ENCODE data around the gene NR1I3.

The NR1I3 gene

GRCh38 chr1:161216945-161217712 lies 20.9 kb downstream of the NR1I3 start:
- no peak for DNase-seq

DNA sequence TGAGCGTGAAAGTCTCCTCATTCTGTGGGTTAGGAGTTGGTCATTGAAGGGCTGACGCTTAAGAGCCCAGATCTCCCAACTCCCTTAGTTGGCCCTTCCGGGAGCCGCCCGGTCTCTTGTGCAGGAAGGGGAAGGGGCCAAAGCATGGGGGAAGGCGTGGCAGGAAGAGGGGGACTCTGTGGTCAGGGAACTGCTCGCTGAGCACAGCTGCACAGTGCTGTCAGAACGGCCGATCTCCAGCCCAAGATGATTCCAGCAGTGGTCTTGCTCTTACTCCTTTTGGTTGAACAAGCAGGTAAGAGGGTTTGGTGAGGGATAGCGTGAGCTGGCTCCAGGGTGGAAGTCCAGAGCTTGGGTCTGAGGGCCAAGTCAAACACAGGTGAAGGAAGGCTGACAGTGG lies 22.9 kb downstream of the NR1I3 start, which contains the start of gene FCER1G:
Gene FCER1G, plus strand, starts transcription at position 220 of the 400 bp plus-strand sequence. Its CDS starts 27 bp downstream, at position 247.
- no peak for DNase-seq

GRCh38 chr1:161214369-161214768 lies 23.6 kb downstream of the NR1I3 start:
- no peak for DNase-seq

GRCh38 chr1:161209790-161210409 lies 28.1 kb downstream of the NR1I3 start:
- peak; percentile 77 for DNase-seq

- no peak for DNase-seq
Measured at GRCh38 chr1:161207173-161207572, 30.8 kb downstream of the NR1I3 start.

DNA sequence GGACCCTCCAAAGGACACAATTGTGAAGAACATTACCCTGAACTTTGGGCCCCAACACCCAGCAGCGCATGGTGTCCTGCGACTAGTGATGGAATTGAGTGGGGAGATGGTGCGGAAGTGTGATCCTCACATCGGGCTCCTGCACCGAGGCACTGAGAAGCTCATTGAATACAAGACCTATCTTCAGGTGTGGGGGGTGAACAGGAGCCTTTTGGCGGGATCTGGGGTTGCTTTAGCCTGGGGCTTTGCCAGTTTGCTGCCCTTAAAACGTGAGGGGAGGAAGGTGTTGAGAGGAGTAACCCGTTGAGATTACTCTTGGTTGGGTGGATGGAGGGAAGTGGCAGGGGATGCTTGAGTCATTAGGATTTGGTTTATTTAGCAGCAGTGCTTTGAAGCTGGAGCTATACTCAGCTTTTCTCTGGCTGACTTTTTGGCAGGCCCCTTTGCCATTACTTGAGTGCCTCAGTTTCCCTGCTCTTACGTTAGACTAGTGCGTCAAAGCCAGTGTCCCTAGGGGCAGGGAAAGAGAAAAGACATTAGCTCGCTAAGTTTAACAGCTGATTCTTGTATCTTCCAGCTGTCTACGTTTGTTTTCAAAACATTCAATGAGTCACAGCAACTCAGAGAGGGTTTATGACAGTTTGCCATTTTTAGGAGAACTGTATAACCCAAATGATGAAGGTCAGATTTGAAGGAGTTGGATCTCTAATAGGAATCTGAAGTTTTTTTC lies 31.4 kb downstream of the NR1I3 start:
- no peak for DNase-seq

DNA sequence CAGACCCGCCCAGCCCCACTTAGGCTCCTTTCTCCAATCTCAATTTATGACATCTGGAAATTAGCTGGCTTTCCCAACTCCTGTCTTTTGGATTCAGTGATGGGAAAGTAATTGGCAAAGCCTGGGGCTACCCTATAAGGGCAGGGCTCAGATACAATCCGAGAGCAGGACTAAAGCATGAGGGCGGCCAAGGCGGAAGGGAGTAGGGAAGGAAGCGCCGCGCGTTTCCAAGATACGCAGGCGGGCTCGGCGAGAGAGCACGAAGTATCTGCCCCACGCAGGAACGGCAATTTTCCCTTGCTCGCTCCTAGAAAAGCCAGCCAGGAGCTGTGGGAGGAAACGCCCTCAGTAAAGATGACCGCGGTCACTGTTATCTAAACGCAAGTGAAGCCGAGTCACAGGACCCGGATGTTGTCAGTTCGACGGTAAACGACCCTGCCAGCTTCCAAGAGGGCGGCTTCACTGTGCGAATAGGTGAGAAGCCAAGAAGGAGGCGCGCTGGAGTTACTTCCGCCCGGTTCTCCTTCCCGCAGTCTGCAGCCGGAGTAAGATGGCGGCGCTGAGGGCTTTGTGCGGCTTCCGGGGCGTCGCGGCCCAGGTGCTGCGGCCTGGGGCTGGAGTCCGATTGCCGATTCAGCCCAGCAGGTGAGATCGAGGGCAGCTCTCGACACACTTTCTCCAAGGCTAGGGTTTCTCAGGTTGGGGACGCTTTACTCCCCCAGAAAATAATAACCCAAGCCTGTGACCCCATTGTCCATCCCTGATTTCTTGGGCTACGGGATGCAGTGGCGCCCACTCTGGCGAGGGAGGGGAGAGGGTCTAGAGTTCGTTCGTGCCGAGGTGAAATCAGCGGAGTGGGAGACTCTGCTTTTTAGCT lies 35.9 kb downstream of the NR1I3 start, which contains the start of gene NDUFS2:
Gene NDUFS2, plus strand, starts transcription at position 532 of the 877 bp plus-strand sequence. Its CDS starts 19 bp downstream, at position 551.
- DNase-seq = peak; percentile 94

- DNase-seq = no peak
Measured at GRCh38 chr1:161200992-161201835, 36.8 kb downstream of the NR1I3 start.

- no peak for DNase-seq
Measured at GRCh38 chr1:161200421-161200991, 37.5 kb downstream of the NR1I3 start.

DNA sequence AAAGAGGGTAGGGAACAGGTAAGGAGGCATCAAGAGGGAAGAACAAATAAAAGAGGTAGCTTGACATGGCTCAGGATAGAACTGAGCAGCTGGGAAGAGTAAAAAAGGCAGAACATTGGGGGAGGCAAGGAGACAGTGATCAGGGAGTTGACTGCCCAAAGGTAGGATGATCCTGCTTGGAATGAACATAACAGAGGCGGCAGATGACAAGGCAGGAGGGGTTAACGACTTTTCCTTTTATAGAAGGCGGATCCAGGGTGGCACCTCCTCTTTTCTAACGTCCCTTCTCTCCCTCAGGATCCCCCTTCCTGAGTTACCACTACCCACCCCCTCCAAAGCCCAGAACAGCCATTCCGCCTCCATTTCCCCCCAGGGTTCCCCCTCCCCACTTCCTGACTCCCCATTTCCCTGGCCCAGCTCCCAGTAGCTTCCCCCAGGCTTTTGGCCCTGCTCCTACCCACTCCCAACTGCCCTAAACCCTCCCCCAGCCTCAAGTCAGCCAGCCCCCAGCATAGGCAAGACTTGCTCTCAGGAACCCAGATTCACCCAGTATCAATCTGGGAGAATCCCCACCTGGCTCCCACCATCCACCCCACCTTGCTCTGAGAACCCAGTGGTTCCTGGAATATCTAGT lies 38.4 kb downstream of the NR1I3 start:
- no peak for DNase-seq

DNA sequence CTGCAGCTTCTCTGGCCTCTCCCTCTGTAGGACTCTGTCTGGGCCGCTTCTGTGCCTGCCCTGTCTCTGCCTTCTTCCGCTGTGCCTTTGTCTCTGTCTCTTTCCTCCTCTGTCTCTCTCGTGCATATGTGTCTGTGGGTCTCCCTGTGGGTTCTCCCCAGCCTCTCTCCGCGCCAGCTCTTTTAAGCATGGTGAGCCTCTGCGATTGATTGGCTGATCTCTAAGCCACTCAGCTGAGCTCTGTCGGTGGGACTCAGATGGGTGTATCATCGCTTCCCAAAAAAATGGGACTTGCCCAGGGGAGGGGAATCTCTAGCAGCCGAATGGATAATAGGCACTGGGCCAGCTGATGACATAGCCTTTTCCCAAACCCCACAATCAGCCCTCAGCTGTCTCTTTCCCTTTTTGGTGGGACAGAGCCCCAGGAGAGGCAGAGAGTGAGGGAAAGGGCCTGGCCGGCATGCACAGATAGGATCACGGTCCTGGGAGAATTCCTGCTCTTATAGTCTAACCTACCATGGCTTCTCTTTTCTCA lies 39.0 kb downstream of the NR1I3 start, which contains the start of gene ADAMTS4:
Gene ADAMTS4, minus strand, starts transcription at position 158 of the 535 bp plus-strand sequence. CDS start 427 bp downstream, outside the sequence.
- no peak for DNase-seq

DNA sequence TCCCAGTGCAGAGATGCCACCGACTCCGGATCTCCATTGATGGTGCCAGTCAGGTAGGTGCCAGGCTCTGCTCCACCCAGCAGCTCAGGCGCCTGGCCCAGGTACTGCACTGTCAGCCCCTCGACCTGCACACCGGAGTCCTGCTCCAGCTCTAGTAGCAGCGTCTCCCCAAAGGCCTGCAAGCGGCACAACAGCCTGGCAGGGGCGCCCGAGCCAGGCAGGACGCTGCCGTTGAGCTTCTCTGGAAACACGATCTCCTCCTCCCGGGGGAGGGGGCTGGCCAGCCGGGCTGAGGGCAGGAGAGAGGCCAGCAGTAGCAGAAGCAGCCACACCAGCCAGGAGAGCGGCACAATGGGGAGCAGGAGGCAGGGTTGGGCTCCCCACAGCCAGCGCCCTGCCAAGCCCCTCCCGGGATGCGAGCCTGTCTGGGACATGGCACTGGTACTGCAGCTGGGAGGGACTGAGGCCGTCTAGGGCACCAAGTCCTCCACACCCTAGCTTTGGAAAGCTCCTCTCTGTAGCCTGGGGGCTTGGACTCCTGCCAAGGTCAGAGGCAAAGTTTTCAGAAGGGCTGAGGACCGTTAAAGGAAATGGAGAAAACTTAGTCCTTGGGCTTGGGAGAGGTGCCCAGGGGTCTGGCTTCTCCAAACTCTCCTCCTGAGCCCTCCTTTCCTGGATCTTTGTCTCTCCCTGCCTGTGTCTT lies 39.7 kb downstream of the NR1I3 start:
- no peak for DNase-seq

GRCh38 chr1:161197560-161198193 lies 40.3 kb downstream of the NR1I3 start:
- no peak for DNase-seq

DNA sequence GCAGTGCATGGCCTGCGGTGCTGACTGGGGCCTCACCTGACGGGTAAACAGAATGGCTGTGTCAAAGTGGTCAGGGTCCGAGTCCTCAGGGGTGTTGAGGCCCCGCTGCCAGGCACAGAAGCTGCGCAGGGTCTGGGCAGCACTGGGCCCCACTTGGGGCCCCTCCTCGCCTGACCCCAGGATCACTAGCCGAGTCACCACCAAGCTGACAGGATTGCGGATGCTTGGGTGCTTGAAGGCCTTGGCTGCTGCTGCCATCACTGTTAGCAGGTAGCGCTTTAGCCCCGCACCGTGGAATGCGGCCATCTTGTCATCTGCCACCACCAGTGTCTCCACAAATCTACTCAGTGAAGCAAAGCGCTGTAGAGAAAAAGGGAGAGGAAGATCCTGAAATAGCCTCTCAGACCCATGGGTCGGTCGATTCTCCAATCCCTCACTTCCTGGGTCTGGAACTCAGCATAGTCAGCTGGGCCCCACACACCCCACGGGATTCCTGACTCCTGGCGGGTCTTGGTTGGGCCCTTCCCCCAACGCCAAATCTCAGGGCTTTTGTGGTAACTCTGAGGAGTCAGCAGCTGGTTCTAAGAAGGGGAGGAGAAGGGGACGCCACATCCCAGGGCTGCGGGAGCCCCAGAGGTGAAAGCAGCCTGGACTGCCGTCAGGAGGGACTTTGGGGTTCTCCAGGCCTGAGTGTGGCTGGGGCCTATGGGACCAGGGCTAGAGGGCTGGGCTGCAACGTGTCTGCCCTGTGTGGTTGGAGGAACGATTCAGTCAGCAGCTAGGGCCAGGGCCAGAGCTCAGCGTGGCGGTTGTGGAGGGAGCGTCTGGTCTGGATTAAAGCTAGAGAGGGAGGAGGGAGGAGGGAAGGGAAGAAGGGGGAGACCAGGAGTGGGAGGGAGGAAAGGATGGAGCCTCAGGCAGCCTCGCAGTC lies 41.2 kb downstream of the NR1I3 start:
- DNase-seq = no peak

- no peak for DNase-seq
Measured at GRCh38 chr1:161196111-161196510, 41.9 kb downstream of the NR1I3 start.

GRCh38 chr1:161195171-161195570 lies 42.8 kb downstream of the NR1I3 start:
- no peak for DNase-seq

- DNase-seq = no peak
Measured at GRCh38 chr1:161193561-161194235, 44.3 kb downstream of the NR1I3 start.

All from activated naive CD4-positive, alpha-beta T cell treated with anti-CD3 and anti-CD28 coated beads, Interleukin-2, amount 50 U/mL, for 16 hours (primary cell).